Suppressor macrophage (primary cell): ENCODE measurements around the gene PDXK.

Source experiments
- DNase-seq, 4 experiments: peaks; one replicate each; pipeline ENCODE4 v3.0.0-alpha.2; 2020 to 2022

PDXK gene

GRCh38 chr21:43783098-43783700, 64.3 kb downstream of the PDXK start:
- DNase-seq: peak in 3 of 4 experiments; percentile 6 to 49 (median 36)

GRCh38 chr21:43785134-43785533, 66.2 kb downstream of the PDXK start:
- no peak for DNase-seq

GRCh38 chr21:43786300-43786806, 67.4 kb downstream of the PDXK start:
- no peak for DNase-seq

GRCh38 chr21:43786807-43787440, 68.0 kb downstream of the PDXK start:
- no peak for DNase-seq

- peak; percentile 93 to 97 (median 97) for DNase-seq
Measured at GRCh38 chr21:43789276-43790009, 70.5 kb downstream of the PDXK start, which contains the start of gene RRP1. TSS of gene RRP1 (plus strand) at chr21:43789577. CDS start at chr21:43789630, 53 bp downstream.

GRCh38 chr21:43790010-43790524, 71.1 kb downstream of the PDXK start:
- DNase-seq: no peak

- no peak for DNase-seq
Measured at GRCh38 chr21:43792406-43792805, 73.5 kb downstream of the PDXK start.

- DNase-seq: no peak
Measured at GRCh38 chr21:43793243-43793642, 74.3 kb downstream of the PDXK start.

- DNase-seq: no peak
Measured at GRCh38 chr21:43794311-43794710, 75.4 kb downstream of the PDXK start.

- DNase-seq: no peak
Measured at GRCh38 chr21:43794857-43795256, 75.9 kb downstream of the PDXK start.

- DNase-seq: no peak
Measured at GRCh38 chr21:43797415-43797814, 78.5 kb downstream of the PDXK start.

- peak in 1 of 4 experiments; percentile 2 for DNase-seq
Measured at GRCh38 chr21:43797925-43798715, 79.2 kb downstream of the PDXK start.

- DNase-seq: peak in 1 of 4 experiments; percentile 2
Measured at GRCh38 chr21:43799301-43799840, 80.4 kb downstream of the PDXK start.

- no peak for DNase-seq
Measured at GRCh38 chr21:43800124-43800523, 81.2 kb downstream of the PDXK start.

- DNase-seq: no peak
Measured at GRCh38 chr21:43800566-43800965, 81.6 kb downstream of the PDXK start.

- DNase-seq: no peak
Measured at GRCh38 chr21:43801006-43801783, 82.3 kb downstream of the PDXK start.

- no peak for DNase-seq
Measured at GRCh38 chr21:43802713-43803313, 83.9 kb downstream of the PDXK start.

GRCh38 chr21:43803558-43804300, 84.8 kb downstream of the PDXK start:
- no peak for DNase-seq

GRCh38 chr21:43805275-43805800, 86.4 kb downstream of the PDXK start:
- peak; percentile 80 to 90 (median 88) for DNase-seq
